PFSK-1 (cell line): ENCODE data around the gene SH3TC1.

Source experiments
- FOXP2 ChIP-seq: optimal IDR thresholded peaks from 2 replicates; pipeline ENCODE3; 2011; ENCODE audit warnings: borderline replicate concordance, control low read depth, inconsistent platforms; ENCODE audit not compliant: insufficient read depth; ENCODE audit errors: extremely low read length, extremely low read depth
- POLR2AphosphoS5 ChIP-seq: IDR thresholded peaks from 2 replicates; pipeline ENCODE4 v1.6.1; 2012; ENCODE audit warnings: low read depth, mild to moderate bottlenecking, control low read depth, low read length, moderate library complexity
- REST ChIP-seq, 2 experiments: IDR thresholded peaks; 2 replicates each; pipeline versions ENCODE4 v1.6.1 to v1.8.0; 2011 to 2012; ENCODE audit warnings: low read depth in 2 of 2, low read length in 2 of 2, control low read depth in 1 of 2, inconsistent platforms in 1 of 2, mild to moderate bottlenecking in 1 of 2, moderate library complexity in 1 of 2; ENCODE audit not compliant: insufficient read depth in 1 of 2
- SIN3A ChIP-seq: IDR thresholded peaks from 2 replicates; pipeline ENCODE4 v1.6.1; 2012; ENCODE audit warnings: mild to moderate bottlenecking, low read length, moderate library complexity, borderline replicate concordance; ENCODE audit not compliant: insufficient read depth
- TAF1 ChIP-seq: IDR thresholded peaks from 2 replicates; pipeline ENCODE4 v1.6.1; 2012; ENCODE audit warnings: low read length, control low read depth, borderline replicate concordance; ENCODE audit not compliant: insufficient read depth

Gene SH3TC1

GRCh38 chr4:8211251-8211650 is 12.2 kb downstream of the SH3TC1 start:
- TF ChIP-seq FOXP2 (no peak), TAF1 (no peak), POLR2AphosphoS5 (no peak), SIN3A (no peak), REST (IDR thresholded peaks at IDR 0.05; ENCODE audit: insufficient read depth in 1 of 2, low read depth in 2 of 2, low read length in 2 of 2) (no peak)

DNA sequence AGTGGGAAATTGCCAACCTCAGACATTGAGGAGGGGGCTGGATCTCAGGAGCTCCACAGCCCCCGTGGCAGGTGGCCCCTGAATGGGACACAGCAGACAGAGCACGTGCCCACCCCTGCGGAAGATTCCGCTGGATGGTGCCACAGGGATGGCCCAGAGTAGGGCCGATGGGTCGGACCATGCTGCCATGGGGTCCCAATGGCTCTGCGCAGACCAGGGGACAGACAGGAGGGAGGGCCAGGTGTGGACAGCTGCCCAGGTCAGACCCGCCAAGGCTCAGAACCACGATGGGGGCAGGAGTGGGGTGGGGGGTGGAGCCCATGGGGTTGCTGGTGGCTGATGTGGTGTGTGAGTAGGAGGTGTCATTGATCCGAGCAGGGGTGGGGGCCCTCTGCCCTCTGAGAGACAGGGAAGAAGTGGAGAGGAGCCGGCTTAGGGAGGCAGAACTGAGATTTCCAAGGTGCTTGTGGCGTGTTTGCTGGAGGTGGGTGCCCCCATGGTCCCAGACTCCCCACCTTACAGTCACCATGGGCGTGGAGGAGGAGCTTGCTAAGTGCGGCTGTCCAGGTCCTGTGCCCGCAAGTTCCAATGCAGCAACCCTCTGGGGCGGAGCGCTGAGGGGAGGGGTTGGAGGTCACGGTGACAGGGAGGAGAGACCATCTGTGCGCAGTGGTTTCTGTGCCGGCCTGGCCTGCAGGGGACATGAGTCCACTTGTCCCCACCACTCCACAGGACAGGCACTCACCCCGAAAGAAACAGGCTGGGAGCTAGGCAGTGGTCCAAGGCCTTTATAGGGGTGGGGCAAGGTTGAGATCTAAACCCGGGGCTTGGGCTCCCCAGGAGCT is 12.9 kb downstream of the SH3TC1 start:
- no peak for TF ChIP-seq TAF1
- TF ChIP-seq SIN3A: no peak
- TF ChIP-seq REST (IDR thresholded peaks at IDR 0.05; ENCODE audit: insufficient read depth in 1 of 2, low read depth in 2 of 2, low read length in 2 of 2): no peak

GRCh38 chr4:8212622-8213021 is 13.5 kb downstream of the SH3TC1 start:
- TF ChIP-seq TAF1 (no peak), FOXP2 (no peak), POLR2AphosphoS5 (no peak), REST (IDR thresholded peaks at IDR 0.05; ENCODE audit: insufficient read depth in 1 of 2, low read depth in 2 of 2, low read length in 2 of 2) (no peak), SIN3A (no peak)

GRCh38 chr4:8213121-8213520 is 14.0 kb downstream of the SH3TC1 start:
- no peak for TF ChIP-seq FOXP2
- no peak for TF ChIP-seq SIN3A
- TF ChIP-seq REST (IDR thresholded peaks at IDR 0.05; ENCODE audit: insufficient read depth in 1 of 2, low read depth in 2 of 2, low read length in 2 of 2): no peak
- TF ChIP-seq TAF1: no peak

DNA sequence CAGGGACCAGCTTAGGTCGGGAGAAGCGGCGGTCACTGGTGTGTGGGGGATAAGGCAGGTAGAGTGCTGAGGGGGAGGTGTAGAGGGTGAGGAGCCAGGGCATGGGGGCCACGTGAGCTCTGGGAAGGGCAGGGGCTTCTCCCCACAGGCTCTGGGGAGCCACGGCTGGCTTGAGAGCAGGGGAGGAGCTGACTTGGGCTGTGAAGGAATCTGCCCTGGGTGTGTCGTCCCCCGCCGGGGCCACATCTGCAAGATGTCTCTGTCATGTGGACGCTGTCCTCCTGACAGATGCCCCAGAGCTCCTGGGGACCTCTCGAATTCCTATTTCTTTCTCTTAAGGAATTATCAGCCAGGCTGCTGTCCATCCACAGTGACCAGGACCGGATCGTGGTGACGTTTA is 15.0 kb downstream of the SH3TC1 start:
- TF ChIP-seq POLR2AphosphoS5 (no peak), SIN3A (no peak), FOXP2 (no peak), REST (IDR thresholded peaks at IDR 0.05; ENCODE audit: insufficient read depth in 1 of 2, low read depth in 2 of 2, low read length in 2 of 2) (no peak), TAF1 (no peak)
